D721Med (cell line): Measurements from ENCODE around the gene MLST8.
"Not testable (repeated sequence)": the region's sequence is repeated elsewhere in the genome, so short reads cannot be mapped to it uniquely, and the experiment has no call there.

Experiments used
- DNase-seq: peaks from one replicate; pipeline ENCODE4 v3.0.0; 2011; ENCODE audit warnings: low spot score; ENCODE audit not compliant: insufficient read length
- FAIRE-seq: peaks from 2 replicates; lab custom pipeline; 2011; peaks lifted over from hg19 to GRCh38; lab: Jason Lieb, UNC
- TF ChIP-seq, protein P1 (sequence below): IDR thresholded peaks from 2 replicates; pipeline ENCODE4 v1.5.1; 2012; ENCODE audit warnings: mild to moderate bottlenecking, control low read depth; ENCODE audit not compliant: insufficient read depth; ENCODE audit errors: missing control alignments

Gene MLST8

DNA sequence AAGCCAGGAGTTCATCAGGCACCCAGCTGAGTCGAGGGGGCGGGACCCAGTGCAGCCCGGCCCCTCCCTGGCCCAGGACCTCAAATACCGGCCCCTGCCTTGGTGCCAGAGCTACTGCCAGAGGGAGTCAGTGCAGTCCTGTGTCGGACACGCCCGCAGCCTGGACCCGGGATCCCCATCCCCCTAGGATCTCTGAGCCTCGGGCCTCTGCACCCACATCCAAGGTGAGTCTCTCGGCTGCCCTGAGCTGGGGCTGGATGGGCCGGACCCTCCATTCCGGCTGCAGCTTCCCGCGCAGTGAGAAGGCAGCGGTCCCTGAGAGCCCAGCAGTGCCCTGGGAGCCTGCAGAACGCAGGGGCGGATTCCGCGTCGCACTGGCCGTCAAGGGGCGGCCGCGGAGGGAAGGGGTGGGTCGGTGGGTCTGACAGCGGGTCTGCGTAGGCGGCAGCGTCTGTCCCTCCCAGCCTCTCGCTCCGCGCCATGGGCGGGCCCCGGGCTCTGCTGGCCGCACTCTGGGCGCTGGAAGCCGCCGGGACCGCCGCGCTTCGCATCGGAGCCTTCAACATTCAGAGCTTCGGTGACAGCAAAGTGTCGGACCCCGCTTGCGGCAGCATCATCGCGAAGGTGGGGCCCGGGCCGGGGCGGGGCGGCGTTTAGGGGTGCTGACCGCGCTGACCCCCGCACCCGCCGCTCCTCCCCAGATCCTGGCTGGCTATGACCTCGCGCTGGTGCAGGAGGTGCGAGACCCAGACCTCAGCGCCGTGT, 31.3 kb downstream of the MLST8 start, which contains the start of gene DNASE1L2:
TSS of gene DNASE1L2 (plus strand) at position 108 of the 765 bp plus-strand sequence. CDS start at position 481, 373 bp downstream.
- DNase-seq: no peak
- TF ChIP-seq, protein P1, sequence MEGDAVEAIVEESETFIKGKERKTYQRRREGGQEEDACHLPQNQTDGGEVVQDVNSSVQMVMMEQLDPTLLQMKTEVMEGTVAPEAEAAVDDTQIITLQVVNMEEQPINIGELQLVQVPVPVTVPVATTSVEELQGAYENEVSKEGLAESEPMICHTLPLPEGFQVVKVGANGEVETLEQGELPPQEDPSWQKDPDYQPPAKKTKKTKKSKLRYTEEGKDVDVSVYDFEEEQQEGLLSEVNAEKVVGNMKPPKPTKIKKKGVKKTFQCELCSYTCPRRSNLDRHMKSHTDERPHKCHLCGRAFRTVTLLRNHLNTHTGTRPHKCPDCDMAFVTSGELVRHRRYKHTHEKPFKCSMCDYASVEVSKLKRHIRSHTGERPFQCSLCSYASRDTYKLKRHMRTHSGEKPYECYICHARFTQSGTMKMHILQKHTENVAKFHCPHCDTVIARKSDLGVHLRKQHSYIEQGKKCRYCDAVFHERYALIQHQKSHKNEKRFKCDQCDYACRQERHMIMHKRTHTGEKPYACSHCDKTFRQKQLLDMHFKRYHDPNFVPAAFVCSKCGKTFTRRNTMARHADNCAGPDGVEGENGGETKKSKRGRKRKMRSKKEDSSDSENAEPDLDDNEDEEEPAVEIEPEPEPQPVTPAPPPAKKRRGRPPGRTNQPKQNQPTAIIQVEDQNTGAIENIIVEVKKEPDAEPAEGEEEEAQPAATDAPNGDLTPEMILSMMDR: no peak
- FAIRE-seq: no peak

DNA sequence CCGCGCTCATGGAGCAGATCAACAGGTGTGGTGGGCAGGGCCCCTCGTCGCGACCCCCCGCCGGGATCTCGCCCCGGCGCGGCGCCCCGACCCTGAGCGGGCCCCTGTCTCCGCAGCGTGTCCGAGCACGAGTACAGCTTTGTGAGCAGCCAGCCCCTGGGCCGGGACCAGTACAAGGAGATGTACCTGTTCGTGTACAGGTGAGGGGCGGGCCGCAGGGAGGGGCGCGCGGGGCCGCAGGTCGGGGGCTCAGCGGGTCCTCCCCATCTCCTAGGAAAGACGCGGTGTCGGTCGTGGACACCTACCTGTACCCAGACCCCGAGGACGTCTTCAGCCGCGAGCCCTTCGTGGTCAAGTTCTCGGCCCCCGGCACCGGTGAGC, 31.8 kb downstream of the MLST8 start:
- DNase-seq (no peak), FAIRE-seq (no peak)

GRCh38 chr16:2237493-2238149, 32.4 kb downstream of the MLST8 start:
- DNase-seq (no peak), FAIRE-seq (no peak)
- TF ChIP-seq, protein P1: no peak

More for the DNA sequence above, 31.8 kb downstream of the MLST8 start:
- TF ChIP-seq, protein P1: no peak

GRCh38 chr16:2238150-2238837, 33.0 kb downstream of the MLST8 start:
- FAIRE-seq (no peak), DNase-seq (no peak)
- TF ChIP-seq, protein P1: no peak

- DNase-seq: no peak
- TF ChIP-seq, protein P1: no peak
- no peak for FAIRE-seq
These were observed 33.8 kb downstream of the MLST8 start for GRCh38 chr16:2238838-2239675.

- not testable (repeated sequence) for DNase-seq, FAIRE-seq
These were observed 35.1 kb downstream of the MLST8 start for GRCh38 chr16:2240331-2240730.

GRCh38 chr16:2242598-2242997, 37.3 kb downstream of the MLST8 start:
- no peak for FAIRE-seq
- TF ChIP-seq, protein P1: no peak
- DNase-seq: no peak
